ENCODE measurements around the gene ABCB6. TPM values are rescaled to one million over a fixed set of nuclear protein-coding genes. Genes with fewer than 3 reads are reported as not detected.

ABCB6 gene
- polyA plus RNA-seq, 1 donor (not counting 4 experiments of a cell fraction or from before 2014, with no cell fraction given) = 10.5 TPM

- H2AFZ ChIP-seq (ENCODE audit: control insufficient read depth, low read length) = peak overlapping the region; percentile 92
- H3K4me2 ChIP-seq (ENCODE audit: control insufficient read depth, extremely low read depth, insufficient read depth, low read depth, low read length) = peak overlapping the region; percentile 95
- H3K27ac ChIP-seq (ENCODE audit: control insufficient read depth, insufficient read depth, low read length) = no peak overlapping the region
- H3K27me3 ChIP-seq (ENCODE audit: control insufficient read depth, extremely low read depth, insufficient read depth, low read length) = peaks cover 4% of the 10 kb centered on the region
- peaks cover 33% of the 10 kb centered on the region for H3K4me1 ChIP-seq (ENCODE audit: control insufficient read depth, extremely low read depth, insufficient read depth, low read length)
- FAIRE-seq (no peak), DNase-seq (ENCODE audit: low read depth, low spot score) (no peak)
- H3K79me2 ChIP-seq (ENCODE audit: control insufficient read depth, insufficient read depth, low read length) = peaks cover 34% of the 10 kb centered on the region
- H3K9me1 ChIP-seq (ENCODE audit: control insufficient read depth, extremely low read depth, insufficient read depth, low read length) = no peaks in the 10 kb centered on the region
- peak overlapping the region; percentile 93 for H3K9ac ChIP-seq (ENCODE audit: control insufficient read depth, extremely low read depth, insufficient read depth, low read length)
- peaks cover 3% of the 10 kb centered on the region for H4K20me1 ChIP-seq (ENCODE audit: control insufficient read depth, extremely low read depth, insufficient read depth, low read length)
- H3K36me3 ChIP-seq (ENCODE audit: control insufficient read depth in 2 of 2, extremely low read depth in 1 of 2, insufficient read depth in 2 of 2, low read length in 2 of 2) = peaks cover 18 to 24% of the 10 kb centered on the region in 2 experiments
- H3K4me3 ChIP-seq (ENCODE audit: control insufficient read depth in 2 of 3, extremely low read depth in 1 of 3, insufficient read depth in 2 of 3, low read depth in 1 of 3, low read length in 3 of 3) = peak overlapping the region; percentile 74 to 92 (median 90)
- no peaks in the 10 kb centered on the region for H3K9me3 ChIP-seq (ENCODE audit: control insufficient read depth, low read depth, low read length)
- TF ChIP-seq CTCF (optimal IDR thresholded peaks at IDR 0.05 in 1 of 3, IDR thresholded peaks at IDR 0.05 in 1 of 3, conservative IDR thresholded peaks at IDR 0.05 in 1 of 3; ENCODE audit: extremely low read depth in 1 of 3, insufficient read depth in 2 of 3, low read length in 3 of 3) = no peak
- TF ChIP-seq EZH2 (IDR thresholded peaks at IDR 0.05; ENCODE audit: low read length) = no peak
- dilution Hi-C loops (cut with MboI; ENCODE audit: extremely low pct_ligation_motif_present, low sequenced_read_pairs) = no loop called here
These were observed 35.9 kb upstream of the ABCB6 start for GRCh38 chr2:219254590-219255201.

- peak within 1 kb of the TSS; percentile 92 for H2AFZ ChIP-seq (ENCODE audit: control insufficient read depth, low read length)
- H3K9me1 ChIP-seq (ENCODE audit: control insufficient read depth, extremely low read depth, insufficient read depth, low read length) = no peaks in the 10 kb centered on the region
- peaks cover 5% of the 10 kb centered on the region for H4K20me1 ChIP-seq (ENCODE audit: control insufficient read depth, extremely low read depth, insufficient read depth, low read length)
- peak within 1 kb of the TSS; percentile 93 for H3K9ac ChIP-seq (ENCODE audit: control insufficient read depth, extremely low read depth, insufficient read depth, low read length)
- H3K27me3 ChIP-seq (ENCODE audit: control insufficient read depth, extremely low read depth, insufficient read depth, low read length) = peaks cover 4% of the 10 kb centered on the region
- peaks cover 34% of the 10 kb centered on the region for H3K79me2 ChIP-seq (ENCODE audit: control insufficient read depth, insufficient read depth, low read length)
- dilution Hi-C loops (cut with MboI; ENCODE audit: extremely low pct_ligation_motif_present, low sequenced_read_pairs) = no loop called here
- H3K27ac ChIP-seq (ENCODE audit: control insufficient read depth, insufficient read depth, low read length) = peak within 1 kb of the TSS; percentile 85
- H3K4me3 ChIP-seq (ENCODE audit: control insufficient read depth in 2 of 3, extremely low read depth in 1 of 3, insufficient read depth in 2 of 3, low read depth in 1 of 3, low read length in 3 of 3) = peak within 1 kb of the TSS; percentile 74 to 92 (median 90)
- no peaks in the 10 kb centered on the region for H3K9me3 ChIP-seq (ENCODE audit: control insufficient read depth, low read depth, low read length)
- peak; percentile 27 for TF ChIP-seq EZH2 (IDR thresholded peaks at IDR 0.05; ENCODE audit: low read length)
- peak in 1 of 3 experiments; percentile 20 for TF ChIP-seq CTCF (optimal IDR thresholded peaks at IDR 0.05 in 1 of 3, IDR thresholded peaks at IDR 0.05 in 1 of 3, conservative IDR thresholded peaks at IDR 0.05 in 1 of 3; ENCODE audit: extremely low read depth in 1 of 3, insufficient read depth in 2 of 3, low read length in 3 of 3)
- DNase-seq (ENCODE audit: low read depth, low spot score) (no peak), FAIRE-seq (no peak)
- peaks cover 38% of the 10 kb centered on the region for H3K4me1 ChIP-seq (ENCODE audit: control insufficient read depth, extremely low read depth, insufficient read depth, low read length)
- H3K4me2 ChIP-seq (ENCODE audit: control insufficient read depth, extremely low read depth, insufficient read depth, low read depth, low read length) = peak within 1 kb of the TSS; percentile 95
- H3K36me3 ChIP-seq (ENCODE audit: control insufficient read depth in 2 of 2, extremely low read depth in 1 of 2, insufficient read depth in 2 of 2, low read length in 2 of 2) = peaks cover 18 to 24% of the 10 kb centered on the region in 2 experiments
These were observed 35.2 kb upstream of the ABCB6 start, which contains the start of gene TUBA4A for GRCh38 chr2:219253753-219254589. Gene TUBA4A (minus strand): TSS chr2:219253918. CDS start chr2:219253858, 60 bp downstream.
